Esophagus squamous epithelium (tissue), 5 donors: Measurements from ENCODE around the gene MRPL53. TPM values are rescaled to one million over a fixed set of nuclear protein-coding genes. Genes with fewer than 3 reads are reported as not detected.

Experiments used
- DNase-seq: peaks from one replicate; lab custom pipeline; 2025; lab: John Stamatoyannopoulos, UW
- H3K27ac ChIP-seq, 4 donors: fragments of 200-600 bp; sonication (generic); one replicate each; pipeline ENCODE4 v1.5.1; 2016 to 2019; ENCODE audit warnings: mild to moderate bottlenecking in 1 of 4
- H3K27me3 ChIP-seq, 4 donors: fragments of 200-600 bp; sonication (generic); 1 replicate in 3 of 4; 2 replicates in 1 of 4; pipeline versions ENCODE4 v1.5.1 to v1.6.0; 2017 to 2021; ENCODE audit warnings: antibody characterized with exemption in 1 of 4
- H3K36me3 ChIP-seq, 3 donors: fragments of 200-600 bp; sonication (generic); one replicate each; pipeline ENCODE4 v1.5.1; 2016 to 2019
- H3K4me1 ChIP-seq, 3 donors: fragments of 200-600 bp; sonication (generic); one replicate each; pipeline ENCODE4 v1.5.1; 2017 to 2019
- H3K4me3 ChIP-seq, 4 donors: fragments of 200-600 bp; sonication (generic); 1 replicate in 3 of 4; 2 replicates in 1 of 4; pipeline ENCODE4 v1.5.1; 2016 to 2019; ENCODE audit warnings: mild to moderate bottlenecking in 2 of 4, moderate library complexity in 1 of 4
- H3K9me3 ChIP-seq, 3 donors: fragments of 200-600 bp; sonication (generic); one replicate each; pipeline ENCODE4 v1.5.1; 2016 to 2019
- CTCF ChIP-seq, 6 experiments: fragments of 450-650 bp in 4 of 6; fragments of 200-600 bp in 2 of 6; sonication (generic) in 2 of 6; IDR thresholded peaks; one replicate each; pipeline ENCODE4 v1.5.1; 2016 to 2019; ENCODE audit warnings: antibody characterized with exemption in 6 of 6, mild to moderate bottlenecking in 4 of 6, moderate library complexity in 4 of 6
- POLR2A ChIP-seq, 4 donors: fragments of 450-650 bp; IDR thresholded peaks; one replicate each; pipeline ENCODE4 v1.6.1; 2017; ENCODE audit warnings: antibody characterized with exemption in 4 of 4, mild to moderate bottlenecking in 4 of 4, moderate library complexity in 3 of 4
- whole genome bisulfite sequencing, 2 donors: methylation state at CpG; one replicate each; pipeline ENCODE4 v1.1.5; 2018; 5-methylcytosine and 5-hydroxymethylcytosine counted together
- intact Hi-C: fragments of 100-400 bp; cut with DNase I; formaldehyde crosslinking; loops from one replicate; pipeline ENCODE4 v1.15.0; 2022
- total RNA-seq, 4 donors: library from RNA; depleted of rRNA; stranded (reverse); fragments of >200 nt; gene quantifications; one replicate each; pipeline ENCODE4 v1.1.0, GENCODE V29; 2016
- donor health status: DM: yes; HTN: yes; CAD: no.

The MRPL53 gene
- total RNA-seq, 4 donors from 2014 or later, result 10.7 to 25.2 (median 22.1) TPM

- H3K36me3 ChIP-seq, result peaks cover 0 to 30% (median 4%) of the 10 kb centered on the region in 3 donors
- intact Hi-C loops, result no loop called here
- no peak overlapping the region for H3K4me3 ChIP-seq
- H3K9me3 ChIP-seq, result no peaks in the 10 kb centered on the region
- no peak for DNase-seq
- no peak overlapping the region for H3K27ac ChIP-seq
- H3K4me1 ChIP-seq, result peaks cover 13 to 61% (median 14%) of the 10 kb centered on the region in 3 donors
- H3K27me3 ChIP-seq, result peaks cover 0 to 16% (median 0%) of the 10 kb centered on the region in 4 donors
- no peak for TF ChIP-seq CTCF (IDR thresholded peaks at IDR 0.05)
- no peak for TF ChIP-seq POLR2A (IDR thresholded peaks at IDR 0.05)
- 72 to 83% methylated on average over 4 to 5 of the region's 6 CpGs for WGBS, 2 donors
These were observed 35.4 kb downstream of the MRPL53 start for GRCh38 chr2:74436848-74437695.

DNA sequence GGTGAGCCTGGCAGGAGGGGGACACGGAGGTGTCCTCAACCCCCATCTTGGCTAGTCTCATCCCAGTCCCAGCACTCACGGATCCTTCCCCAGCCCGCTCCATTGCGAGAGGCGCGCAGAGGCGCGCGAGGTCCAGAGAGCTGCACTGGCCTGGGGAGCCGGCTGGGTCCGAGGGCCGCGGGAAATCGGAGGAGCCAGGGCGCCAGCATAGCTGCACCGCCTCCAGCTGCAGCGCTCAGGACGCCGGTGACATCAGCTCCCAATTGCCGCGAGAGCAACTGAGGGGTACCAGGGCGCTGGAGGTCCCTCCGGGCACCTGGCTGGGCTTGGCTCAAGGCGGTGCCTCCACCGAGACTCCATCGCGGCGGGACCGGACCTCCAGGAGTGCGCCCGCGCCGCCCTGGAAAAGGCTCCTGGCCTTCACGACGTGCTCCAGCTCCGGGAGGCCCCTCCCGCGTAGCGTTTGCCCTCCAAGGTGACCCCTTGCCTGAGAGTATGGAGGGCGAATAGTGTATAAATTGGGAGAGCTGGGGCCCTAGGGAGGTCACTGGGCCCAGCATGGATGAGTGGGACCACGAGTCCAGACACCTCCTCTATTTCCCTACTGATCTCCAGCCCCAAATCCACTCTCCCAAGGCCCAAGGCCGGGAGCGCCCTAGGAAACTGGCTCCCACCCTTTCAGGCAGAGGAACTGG is 36.2 kb downstream of the MRPL53 start:
- Histone ChIP-seq H3K27me3 (peaks cover 0 to 7% (median 0%) of the 10 kb centered on the region in 4 donors), H3K9me3 (no peaks in the 10 kb centered on the region), H3K4me3 (no peak overlapping the region), H3K27ac (no peak overlapping the region), H3K36me3 (peaks cover 0 to 39% (median 4%) of the 10 kb centered on the region in 3 donors), H3K4me1 (peaks cover 13 to 53% (median 14%) of the 10 kb centered on the region in 3 donors)
- intact Hi-C loops, result no loop called here
- DNase-seq, result no peak
- WGBS, 2 donors, result 60 to 76% methylated on average over 1 to 4 of the region's 43 CpGs
- TF ChIP-seq CTCF (IDR thresholded peaks at IDR 0.05) (no peak), POLR2A (IDR thresholded peaks at IDR 0.05) (no peak)

DNA sequence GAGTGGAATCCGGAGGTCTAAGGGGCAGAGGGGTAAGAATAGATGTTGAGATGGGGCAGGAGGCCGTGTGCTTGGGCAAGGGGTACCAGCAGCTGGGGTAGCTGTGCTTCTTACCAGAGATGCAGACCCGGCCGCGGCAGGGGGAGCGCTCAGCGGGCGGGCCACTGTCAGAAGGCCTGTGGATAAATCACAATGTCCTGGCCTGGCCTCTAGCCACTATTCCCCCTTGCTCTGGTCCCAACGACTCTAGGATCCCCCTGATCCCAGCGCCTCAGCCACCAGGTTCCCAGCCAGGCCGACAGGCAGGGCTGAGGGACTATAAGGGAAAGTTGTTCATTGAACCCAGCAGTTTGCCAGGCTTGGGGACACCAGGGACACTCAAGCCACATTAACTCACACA is 42.0 kb downstream of the MRPL53 start:
- peaks cover 8 to 84% (median 15%) of the 10 kb centered on the region in 3 donors for H3K36me3 ChIP-seq
- H3K4me3 ChIP-seq, result no peak overlapping the region
- DNase-seq, result no peak
- intact Hi-C loops, result no loop called here
- TF ChIP-seq CTCF (IDR thresholded peaks at IDR 0.05) (no peak), POLR2A (IDR thresholded peaks at IDR 0.05) (no peak)
- H3K27me3 ChIP-seq, result no peaks in the 10 kb centered on the region
- no peaks in the 10 kb centered on the region for H3K9me3 ChIP-seq
- H3K4me1 ChIP-seq, result peaks cover 0 to 5% (median 0%) of the 10 kb centered on the region in 3 donors
- WGBS, 2 donors, result 76 to 80% methylated on average over 2 to 11 of the region's 11 CpGs
- H3K27ac ChIP-seq, result no peak overlapping the region

GRCh38 chr2:74429487-74430451 is 42.7 kb downstream of the MRPL53 start:
- Histone ChIP-seq H3K27ac (no peak overlapping the region), H3K27me3 (no peaks in the 10 kb centered on the region), H3K4me3 (no peak overlapping the region), H3K4me1 (peaks cover 0 to 10% (median 0%) of the 10 kb centered on the region in 3 donors), H3K36me3 (peaks cover 8 to 86% (median 15%) of the 10 kb centered on the region in 3 donors), H3K9me3 (no peaks in the 10 kb centered on the region)
- WGBS, 2 donors, result 80 to 81% methylated on average over 4 to 12 of the region's 18 CpGs
- TF ChIP-seq CTCF (IDR thresholded peaks at IDR 0.05) (no peak), POLR2A (IDR thresholded peaks at IDR 0.05) (no peak)
- no peak for DNase-seq
- intact Hi-C loops, result no loop called here
